ENCODE results near the gene PLEKHJ1.

Gene PLEKHJ1

DNA sequence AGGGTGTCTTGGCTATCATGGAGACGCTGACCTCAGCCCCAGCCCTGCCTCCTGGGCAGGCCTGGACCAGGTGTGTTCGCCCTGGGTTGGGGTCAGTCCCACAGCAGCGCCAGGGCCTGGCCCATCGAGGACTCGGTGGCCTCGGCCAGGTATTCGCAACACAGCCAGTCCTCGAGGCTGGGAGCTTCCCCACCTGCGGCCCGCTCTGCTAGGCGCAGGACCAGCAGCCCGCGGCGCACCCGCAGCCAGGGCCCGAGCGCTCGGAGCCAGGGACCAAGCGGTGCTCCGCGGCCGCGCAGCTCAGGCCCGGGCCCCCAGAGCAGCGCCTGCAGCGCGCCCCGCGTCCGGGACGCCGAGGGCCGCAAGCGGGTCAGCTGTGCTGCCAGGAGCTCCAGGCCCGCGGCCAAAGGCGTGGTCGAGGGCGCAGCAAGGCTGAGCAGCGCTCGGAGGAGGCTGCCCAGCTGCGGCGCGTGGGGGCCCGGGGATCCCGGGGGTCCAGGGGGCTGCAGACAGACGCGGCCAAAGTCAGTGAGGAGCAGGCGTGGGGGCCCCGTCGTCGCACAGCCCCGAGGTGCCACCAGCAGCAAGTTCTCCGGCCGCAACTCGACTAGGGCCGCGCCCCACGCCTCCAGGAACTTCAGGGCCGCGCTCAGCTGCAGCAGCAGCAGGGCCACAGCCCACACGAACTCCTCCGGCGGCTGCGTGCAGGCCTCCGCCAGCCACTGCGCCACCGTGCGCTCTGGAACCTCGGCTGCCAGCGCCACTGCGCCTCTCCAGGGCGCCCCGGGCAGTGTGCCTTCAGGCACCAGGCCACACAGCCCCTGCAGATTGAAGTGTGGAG, 39.7 kb upstream of the PLEKHJ1 start:
- no peak overlapping the region for H3K27ac ChIP-seq (ENCODE audit: low read length)
- no peak overlapping the region for H3K9ac ChIP-seq (ENCODE audit: low read depth, low read length)
- H3K4me1 ChIP-seq (ENCODE audit: insufficient read depth, low read length), result no peaks in the 10 kb centered on the region
- H3K36me3 ChIP-seq (ENCODE audit: insufficient read depth, low read depth, low read length), result peaks cover 26% of the 10 kb centered on the region
- no peaks in the 10 kb centered on the region for H3K27me3 ChIP-seq (ENCODE audit: insufficient read depth, low read length)
- H3K4me3 ChIP-seq (ENCODE audit: low read length), result no peak overlapping the region
- no peaks in the 10 kb centered on the region for H3K9me3 ChIP-seq (ENCODE audit: insufficient read depth, low read depth, low read length)

DNA sequence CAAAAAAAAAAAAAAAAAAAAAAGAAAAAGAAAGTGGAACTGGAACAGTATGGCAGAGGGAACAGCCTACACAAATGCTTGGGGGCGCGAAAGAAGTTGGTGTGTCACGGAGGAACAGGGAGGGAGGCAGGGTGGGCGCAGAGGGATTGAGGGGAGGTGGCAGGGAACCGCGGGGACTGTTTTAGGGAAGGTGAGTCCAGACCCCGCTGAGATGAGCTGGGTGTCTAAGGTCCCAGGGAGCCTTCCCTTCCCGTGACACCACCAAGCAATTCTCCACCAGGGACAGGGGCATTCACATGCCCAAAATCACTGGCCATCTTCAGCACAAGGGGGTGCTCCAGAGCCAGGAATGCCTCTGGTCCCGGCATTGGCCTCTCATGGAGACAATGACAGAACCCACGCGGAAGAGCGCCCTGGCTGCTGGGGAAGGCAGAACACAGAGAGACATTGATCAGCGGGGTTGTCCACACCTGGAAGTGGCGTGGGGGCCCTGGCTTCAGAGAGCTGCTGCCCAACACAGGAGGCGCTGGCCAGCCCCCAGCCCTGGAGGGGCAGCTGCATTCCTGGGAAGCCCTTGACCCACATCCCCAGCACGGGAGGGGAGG, 38.9 kb upstream of the PLEKHJ1 start:
- Histone ChIP-seq H3K27me3 (ENCODE audit: insufficient read depth, low read length) (no peaks in the 10 kb centered on the region), H3K9ac (ENCODE audit: low read depth, low read length) (no peak overlapping the region), H3K27ac (ENCODE audit: low read length) (no peak overlapping the region), H3K9me3 (ENCODE audit: insufficient read depth, low read depth, low read length) (no peaks in the 10 kb centered on the region), H3K4me3 (ENCODE audit: low read length) (no peak overlapping the region), H3K4me1 (ENCODE audit: insufficient read depth, low read length) (no peaks in the 10 kb centered on the region), H3K36me3 (ENCODE audit: insufficient read depth, low read depth, low read length) (peaks cover 26% of the 10 kb centered on the region)

DNA sequence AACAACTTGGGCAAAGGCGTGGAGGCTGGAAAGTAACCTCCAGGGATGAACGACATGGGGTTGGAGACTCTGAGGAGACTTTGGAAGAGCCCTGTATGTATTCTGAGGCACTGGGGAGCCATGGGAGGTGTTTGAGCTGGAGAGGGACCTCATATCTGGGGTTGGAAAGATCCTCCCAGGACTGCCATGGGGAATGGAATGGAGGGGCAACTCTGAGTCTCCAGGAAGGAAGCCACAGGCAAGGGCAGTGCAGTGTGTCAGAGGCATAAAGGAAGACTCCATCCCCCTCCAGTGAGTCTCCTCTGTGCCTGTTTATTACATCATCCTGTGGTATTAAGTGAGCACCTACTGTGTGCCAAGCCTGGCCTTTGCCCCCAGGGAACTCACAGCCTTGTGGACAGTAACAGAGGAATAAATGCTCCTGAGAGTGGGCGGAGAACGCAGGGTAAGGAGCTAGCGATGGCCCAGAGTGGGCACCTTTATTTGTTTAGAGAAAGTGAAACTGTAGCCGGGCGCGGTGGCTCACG, 38.1 kb upstream of the PLEKHJ1 start:
- peak overlapping the region; percentile 31; the same call in 1 of the 2 replicates for H3K4me3 ChIP-seq (ENCODE audit: low read length)

DNA sequence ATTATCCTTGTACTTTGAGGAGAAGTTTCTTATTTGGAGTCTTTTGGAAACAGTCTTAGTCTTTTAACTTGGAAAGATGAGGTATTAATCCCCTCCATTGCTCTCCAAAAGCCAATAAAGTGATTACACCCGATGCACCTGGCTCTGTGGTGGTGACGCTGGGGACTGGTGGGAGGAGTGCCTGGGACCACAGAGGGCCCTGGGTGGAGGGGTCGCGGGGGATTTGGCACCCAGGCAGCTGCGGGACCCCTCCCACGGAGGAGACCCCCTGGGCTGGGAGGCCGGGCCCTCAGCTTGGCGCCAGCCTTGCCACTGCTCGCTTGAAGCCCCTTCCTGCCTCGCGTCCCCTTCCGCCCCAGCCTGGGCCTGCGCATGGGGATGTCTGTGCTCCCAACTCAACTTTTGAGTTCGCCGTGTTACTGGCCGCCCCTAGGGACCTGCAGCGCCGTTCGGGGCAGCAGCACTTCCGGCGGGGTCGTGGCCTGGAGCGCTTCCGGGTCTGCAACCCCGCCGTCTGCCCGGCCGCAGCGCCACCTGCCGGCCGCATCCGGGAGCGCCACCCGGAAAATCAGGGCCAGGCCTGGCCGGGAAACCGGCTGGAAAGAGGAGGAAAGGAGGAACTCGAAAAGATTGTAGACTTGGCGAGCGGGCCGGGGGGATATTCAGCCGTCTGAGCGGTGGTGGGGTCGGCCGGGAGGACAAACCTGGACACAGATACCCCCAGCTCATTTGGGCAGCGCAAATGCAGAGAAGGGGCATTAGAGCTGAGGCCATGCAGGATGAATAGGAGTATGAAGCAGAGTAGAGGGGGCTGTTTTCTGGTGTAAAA, 37.4 kb upstream of the PLEKHJ1 start:
- peak overlapping the region; percentile 56 for H3K9ac ChIP-seq (ENCODE audit: low read depth, low read length)
- peak overlapping the region; percentile 56 for H3K4me3 ChIP-seq (ENCODE audit: low read length)
- H3K36me3 ChIP-seq (ENCODE audit: insufficient read depth, low read depth, low read length), result peaks cover 26% of the 10 kb centered on the region
- no peaks in the 10 kb centered on the region for H3K9me3 ChIP-seq (ENCODE audit: insufficient read depth, low read depth, low read length)
- no peak overlapping the region for H3K27ac ChIP-seq (ENCODE audit: low read length)
- H3K27me3 ChIP-seq (ENCODE audit: insufficient read depth, low read length), result no peaks in the 10 kb centered on the region
- H3K4me1 ChIP-seq (ENCODE audit: insufficient read depth, low read length), result no peaks in the 10 kb centered on the region

More for the DNA sequence above, 38.1 kb upstream of the PLEKHJ1 start:
- H3K4me1 ChIP-seq (ENCODE audit: insufficient read depth, low read length), result no peaks in the 10 kb centered on the region
- no peaks in the 10 kb centered on the region for H3K9me3 ChIP-seq (ENCODE audit: insufficient read depth, low read depth, low read length)
- H3K36me3 ChIP-seq (ENCODE audit: insufficient read depth, low read depth, low read length), result peaks cover 26% of the 10 kb centered on the region
- H3K27ac ChIP-seq (ENCODE audit: low read length), result no peak overlapping the region
- H3K9ac ChIP-seq (ENCODE audit: low read depth, low read length), result no peak overlapping the region; the same call in 1 of the 2 replicates
- no peaks in the 10 kb centered on the region for H3K27me3 ChIP-seq (ENCODE audit: insufficient read depth, low read length)

DNA sequence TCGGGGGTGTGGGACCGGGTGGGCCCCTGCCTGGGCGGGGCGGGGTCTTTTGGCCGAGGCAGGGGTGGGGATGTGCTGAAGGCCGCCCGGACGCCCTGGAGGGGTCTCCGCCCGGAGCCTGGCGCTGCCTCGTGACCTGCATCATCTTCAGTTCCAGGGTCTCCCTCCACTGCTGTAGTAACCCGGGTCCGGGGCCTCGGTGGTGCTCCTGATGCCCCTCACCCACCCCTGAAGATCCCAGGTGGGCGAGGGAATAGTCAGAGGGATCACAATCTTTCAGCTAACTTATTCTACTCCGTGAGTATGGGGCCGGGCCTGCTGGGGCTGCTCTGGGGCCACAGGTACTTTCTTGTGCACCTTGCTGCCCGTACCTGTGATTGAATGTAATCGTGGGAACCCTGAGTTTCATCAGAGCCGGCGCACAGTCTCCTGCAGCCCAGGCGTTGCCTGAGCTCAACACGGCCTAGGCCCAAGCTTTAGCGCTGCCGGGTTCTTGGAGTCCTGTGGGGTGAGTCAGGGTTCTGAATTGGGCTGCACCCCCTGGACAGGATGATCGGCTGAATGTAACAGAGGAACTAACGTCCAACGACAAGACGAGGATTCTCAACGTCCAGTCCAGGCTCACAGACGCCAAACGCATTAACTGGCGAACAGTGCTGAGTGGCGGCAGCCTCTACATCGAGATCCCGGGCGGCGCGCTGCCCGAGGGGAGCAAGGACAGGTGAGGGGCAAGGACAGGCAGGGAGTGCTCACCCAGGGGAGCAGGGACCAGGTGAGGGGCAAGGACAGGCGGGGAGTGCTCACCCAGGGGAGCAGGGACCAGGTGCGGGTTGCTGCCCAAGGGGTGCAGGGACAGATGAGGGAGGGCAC, 35.3 kb upstream of the PLEKHJ1 start:
- Histone ChIP-seq H3K4me3 (ENCODE audit: low read length) (peak overlapping the region; percentile 89), H3K36me3 (ENCODE audit: insufficient read depth, low read depth, low read length) (peaks cover 26% of the 10 kb centered on the region), H3K27ac (ENCODE audit: low read length) (no peak overlapping the region), H3K9me3 (ENCODE audit: insufficient read depth, low read depth, low read length) (no peaks in the 10 kb centered on the region), H3K27me3 (ENCODE audit: insufficient read depth, low read length) (no peaks in the 10 kb centered on the region), H3K4me1 (ENCODE audit: insufficient read depth, low read length) (no peaks in the 10 kb centered on the region), H3K9ac (ENCODE audit: low read depth, low read length) (peak overlapping the region; percentile 95; the same call in 1 of the 2 replicates)

DNA sequence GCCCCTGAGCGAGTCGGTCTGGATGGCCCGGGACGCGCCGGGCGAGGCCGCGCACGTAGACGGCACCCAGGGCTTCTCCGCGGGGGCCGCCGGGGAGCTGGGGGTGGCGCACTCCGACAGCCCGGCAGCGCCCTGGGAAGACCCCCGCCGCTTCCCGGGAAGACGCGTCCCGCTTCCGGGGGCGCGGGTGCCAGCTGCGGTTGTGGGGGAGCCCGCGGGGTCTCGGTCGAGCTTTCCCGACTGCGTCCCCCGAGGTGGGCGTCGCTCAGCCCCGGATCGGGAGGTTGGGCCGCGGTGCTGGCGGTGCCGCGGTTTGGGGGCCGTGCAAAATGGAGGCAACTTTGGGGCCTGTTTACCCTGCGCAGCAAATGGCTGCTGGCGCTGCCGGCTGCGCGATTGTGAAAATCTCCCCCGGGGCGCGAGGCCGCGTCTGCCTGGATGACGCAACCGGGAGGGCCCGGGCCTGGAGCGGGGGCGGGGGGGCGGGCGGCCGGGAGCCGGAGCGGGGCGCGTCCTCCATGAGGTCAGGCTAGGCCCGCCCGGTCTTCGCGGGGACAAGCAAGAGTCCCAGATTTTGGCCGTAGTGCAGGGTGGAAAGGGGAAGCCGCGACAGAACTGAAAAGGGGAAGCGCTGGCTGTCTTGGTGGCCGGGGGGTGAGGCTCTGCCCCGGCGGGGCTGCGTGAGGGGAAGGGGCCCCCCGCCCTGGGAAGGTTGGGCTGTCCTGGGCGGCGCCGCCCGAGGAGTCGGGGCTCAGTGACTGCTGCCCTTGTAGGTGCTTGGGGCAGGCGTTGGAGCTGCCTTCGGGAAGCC, 34.5 kb upstream of the PLEKHJ1 start:
- no peaks in the 10 kb centered on the region for H3K4me1 ChIP-seq (ENCODE audit: insufficient read depth, low read length)
- H3K27ac ChIP-seq (ENCODE audit: low read length), result no peak overlapping the region
- no peaks in the 10 kb centered on the region for H3K9me3 ChIP-seq (ENCODE audit: insufficient read depth, low read depth, low read length)
- peaks cover 26% of the 10 kb centered on the region for H3K36me3 ChIP-seq (ENCODE audit: insufficient read depth, low read depth, low read length)
- peak overlapping the region; percentile 95 for H3K9ac ChIP-seq (ENCODE audit: low read depth, low read length)
- H3K27me3 ChIP-seq (ENCODE audit: insufficient read depth, low read length), result no peaks in the 10 kb centered on the region
- peak overlapping the region; percentile 89 for H3K4me3 ChIP-seq (ENCODE audit: low read length)

DNA sequence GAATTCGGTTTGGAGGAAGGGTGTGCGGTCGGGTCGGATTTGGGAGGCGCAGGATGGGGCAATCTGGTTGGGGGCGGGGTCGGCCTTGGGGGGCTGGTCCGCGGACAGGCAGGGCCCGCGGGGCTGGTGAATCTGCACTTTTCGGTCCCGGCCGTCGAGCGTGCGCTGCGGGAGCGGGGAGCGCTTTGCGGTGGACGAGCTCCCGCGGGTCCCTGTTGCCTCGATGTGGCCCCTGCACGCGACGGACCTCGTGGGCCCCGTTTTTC, 34.0 kb upstream of the PLEKHJ1 start:
- H3K36me3 ChIP-seq (ENCODE audit: insufficient read depth, low read depth, low read length), result peaks cover 26% of the 10 kb centered on the region
- no peaks in the 10 kb centered on the region for H3K27me3 ChIP-seq (ENCODE audit: insufficient read depth, low read length)
- no peaks in the 10 kb centered on the region for H3K9me3 ChIP-seq (ENCODE audit: insufficient read depth, low read depth, low read length)
- no peaks in the 10 kb centered on the region for H3K4me1 ChIP-seq (ENCODE audit: insufficient read depth, low read length)
- H3K9ac ChIP-seq (ENCODE audit: low read depth, low read length), result peak overlapping the region; percentile 95
- peak overlapping the region; percentile 91 for H3K27ac ChIP-seq (ENCODE audit: low read length)
- peak overlapping the region; percentile 89 for H3K4me3 ChIP-seq (ENCODE audit: low read length)

DNA sequence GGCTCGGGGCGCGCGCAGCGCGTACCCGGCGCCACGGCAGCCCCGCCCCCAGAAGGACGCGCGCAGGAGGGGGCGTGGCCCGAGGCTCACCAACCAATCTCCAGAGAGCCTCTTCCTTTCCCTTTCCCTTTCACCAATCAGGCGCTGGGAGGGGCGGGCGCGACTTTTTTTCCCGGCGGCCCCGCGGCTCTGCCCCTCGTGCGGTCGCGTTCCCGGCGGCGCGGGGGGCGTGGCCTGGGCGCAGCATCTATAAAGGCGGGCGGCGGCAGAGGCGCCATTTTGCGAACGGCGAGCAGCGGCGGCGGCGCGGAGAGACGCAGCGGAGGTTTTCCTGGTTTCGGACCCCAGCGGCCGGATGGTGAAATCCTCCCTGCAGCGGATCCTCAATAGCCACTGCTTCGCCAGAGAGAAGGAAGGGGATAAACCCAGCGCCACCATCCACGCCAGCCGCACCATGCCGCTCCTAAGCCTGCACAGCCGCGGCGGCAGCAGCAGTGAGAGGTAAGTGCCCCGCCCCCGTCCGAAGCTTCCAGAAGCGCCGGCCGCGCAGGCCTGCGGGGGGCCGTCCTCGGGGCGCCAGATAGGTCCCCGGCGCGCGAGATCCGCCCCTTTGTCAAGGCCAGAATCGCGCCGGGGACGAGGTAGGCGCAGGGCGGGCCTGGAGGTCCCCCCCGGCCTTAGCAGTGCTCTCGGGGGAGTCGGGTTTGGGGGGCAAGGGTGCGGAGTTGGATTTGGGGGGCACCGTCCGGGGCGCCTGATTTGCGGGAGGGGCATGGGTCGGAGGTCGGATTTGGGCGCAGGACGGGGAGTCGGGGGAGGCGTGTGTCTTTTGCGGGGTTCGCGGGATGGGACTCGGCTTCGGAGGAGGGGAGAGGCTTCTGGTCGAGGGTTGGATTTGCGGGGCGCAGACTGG, 33.4 kb upstream of the PLEKHJ1 start:
- Histone ChIP-seq H3K36me3 (ENCODE audit: insufficient read depth, low read depth, low read length) (peaks cover 26% of the 10 kb centered on the region), H3K27ac (ENCODE audit: low read length) (peak overlapping the region; percentile 91), H3K9me3 (ENCODE audit: insufficient read depth, low read depth, low read length) (no peaks in the 10 kb centered on the region), H3K4me1 (ENCODE audit: insufficient read depth, low read length) (no peaks in the 10 kb centered on the region), H3K27me3 (ENCODE audit: insufficient read depth, low read length) (no peaks in the 10 kb centered on the region), H3K4me3 (ENCODE audit: low read length) (peak overlapping the region; percentile 89), H3K9ac (ENCODE audit: low read depth, low read length) (peak overlapping the region; percentile 95)

DNA sequence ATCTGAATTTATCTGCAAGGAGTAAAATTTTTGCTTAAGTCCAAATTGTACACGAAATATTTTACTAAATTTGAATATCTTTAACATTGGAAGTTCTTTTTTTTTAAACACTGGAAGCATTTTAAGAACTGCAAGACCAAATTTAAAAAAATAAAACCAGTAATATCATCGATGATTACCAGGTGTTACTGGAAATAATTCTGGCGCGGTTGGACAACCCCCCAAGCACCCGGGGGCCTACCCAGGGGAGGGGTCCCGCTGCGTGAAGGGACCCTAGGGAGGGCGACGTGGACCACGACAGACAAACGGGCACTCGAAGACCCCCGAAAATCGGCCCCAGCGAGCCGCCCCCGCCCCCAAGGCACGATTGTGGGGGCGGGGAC, 32.7 kb upstream of the PLEKHJ1 start:
- Histone ChIP-seq H3K9me3 (ENCODE audit: insufficient read depth, low read depth, low read length) (no peaks in the 10 kb centered on the region), H3K4me1 (ENCODE audit: insufficient read depth, low read length) (no peaks in the 10 kb centered on the region), H3K36me3 (ENCODE audit: insufficient read depth, low read depth, low read length) (peaks cover 23% of the 10 kb centered on the region), H3K27me3 (ENCODE audit: insufficient read depth, low read length) (no peaks in the 10 kb centered on the region), H3K9ac (ENCODE audit: low read depth, low read length) (peak overlapping the region; percentile 87; the same call in 1 of the 2 replicates), H3K4me3 (ENCODE audit: low read length) (peak overlapping the region; percentile 86), H3K27ac (ENCODE audit: low read length) (peak overlapping the region; percentile 74)

DNA sequence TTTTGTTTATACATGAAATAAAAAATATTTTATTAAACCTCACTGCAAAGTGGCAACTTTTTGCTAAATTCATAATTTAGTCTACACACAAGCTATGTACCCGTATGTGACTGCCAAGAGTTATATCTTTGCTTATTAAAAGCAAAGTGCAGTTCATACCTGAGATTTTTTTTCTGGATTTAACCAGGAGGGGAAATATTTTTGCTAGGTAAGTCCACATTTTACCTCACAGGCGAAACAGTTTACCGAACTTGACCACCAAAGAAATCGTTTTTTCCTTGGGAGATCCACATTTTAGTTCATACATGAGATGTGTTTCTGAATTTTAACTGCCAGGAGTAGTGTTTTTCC, 32.3 kb upstream of the PLEKHJ1 start:
- peak overlapping the region; percentile 87; the same call in 1 of the 2 replicates for H3K9ac ChIP-seq (ENCODE audit: low read depth, low read length)
- peaks cover 23% of the 10 kb centered on the region for H3K36me3 ChIP-seq (ENCODE audit: insufficient read depth, low read depth, low read length)
- no peak overlapping the region for H3K27ac ChIP-seq (ENCODE audit: low read length)
- no peaks in the 10 kb centered on the region for H3K27me3 ChIP-seq (ENCODE audit: insufficient read depth, low read length)
- peak overlapping the region; percentile 86 for H3K4me3 ChIP-seq (ENCODE audit: low read length)
- no peaks in the 10 kb centered on the region for H3K4me1 ChIP-seq (ENCODE audit: insufficient read depth, low read length)
- H3K9me3 ChIP-seq (ENCODE audit: insufficient read depth, low read depth, low read length), result no peaks in the 10 kb centered on the region

Measured in iPS-20b (cell line).